PFSK-1 (cell line): ENCODE results near the gene XDH.

Experiments used
- POLR2AphosphoS5 ChIP-seq: IDR thresholded peaks from 2 replicates; pipeline ENCODE4 v1.6.1; 2012; ENCODE audit warnings: low read depth, mild to moderate bottlenecking, control low read depth, low read length, moderate library complexity
- SIN3A ChIP-seq: IDR thresholded peaks from 2 replicates; pipeline ENCODE4 v1.6.1; 2012; ENCODE audit warnings: mild to moderate bottlenecking, low read length, moderate library complexity, borderline replicate concordance; ENCODE audit not compliant: insufficient read depth
- TAF1 ChIP-seq: IDR thresholded peaks from 2 replicates; pipeline ENCODE4 v1.6.1; 2012; ENCODE audit warnings: low read length, control low read depth, borderline replicate concordance; ENCODE audit not compliant: insufficient read depth

- no peak for TF ChIP-seq TAF1
- no peak for TF ChIP-seq SIN3A
- TF ChIP-seq POLR2AphosphoS5, result no peak
Observed at GRCh38 chr2:31384351-31384750, 30.2 kb downstream of the XDH start.
